ENCODE results near the gene EWSR1.

EWSR1 gene

DNA sequence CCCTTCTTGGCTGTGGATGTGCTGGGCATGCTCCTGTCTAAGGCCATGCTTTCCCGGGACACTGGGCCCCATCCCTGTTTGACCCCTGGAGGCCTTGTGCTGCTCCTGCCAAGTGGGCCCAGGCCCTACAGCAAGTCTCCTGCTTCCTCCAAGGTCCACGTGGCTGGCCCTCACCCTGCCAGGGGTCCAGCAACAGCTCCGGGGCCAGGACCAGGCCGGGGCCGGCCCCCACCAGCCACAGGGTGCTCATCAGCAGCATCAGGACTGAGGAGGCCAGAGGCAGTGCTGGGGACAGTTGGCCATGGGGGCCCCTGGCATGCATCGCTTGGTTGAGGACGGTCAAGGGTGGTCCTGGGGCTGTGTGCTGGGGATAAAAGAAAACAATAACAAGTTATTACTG is 2.8 kb upstream of the EWSR1 start:
- Histone ChIP-seq H4K8ac (ENCODE audit: low read depth, low read length) (no peak overlapping the region), H3K79me1 (ENCODE audit: low read length) (peaks cover 22% of the 10 kb centered on the region), H3K79me2 (ENCODE audit: control insufficient read depth, insufficient read depth, low read length, poor library complexity) (peaks cover 34% of the 10 kb centered on the region), H4K91ac (ENCODE audit: low read depth, low read length) (no peak overlapping the region), H3K36me3 (ENCODE audit: control insufficient read depth in 1 of 2, insufficient read depth in 2 of 2, low read length in 2 of 2) (peaks cover 23 to 30% of the 10 kb centered on the region in 2 experiments), H3K4ac (ENCODE audit: low read depth, low read length) (no peak overlapping the region), H2BK5ac (ENCODE audit: low read depth, low read length, poor library complexity) (no peak overlapping the region), H3K18ac (ENCODE audit: low read length) (no peak overlapping the region), H3K27ac (ENCODE audit: low read depth, low read length) (no peak overlapping the region), H3K4me2 (ENCODE audit: low read length) (no peak overlapping the region), H3K14ac (ENCODE audit: low read length) (no peak overlapping the region), H3K27me3 (ENCODE audit: insufficient read depth, low read length) (no peaks in the 10 kb centered on the region), H3K9me3 (ENCODE audit: insufficient read depth, low read depth, low read length) (no peaks in the 10 kb centered on the region), H3K9ac (ENCODE audit: low read length) (no peak overlapping the region), H4K12ac (ENCODE audit: low read depth, low read length) (no peak overlapping the region), H2BK12ac (ENCODE audit: low read length) (no peak overlapping the region), H2AFZ (ENCODE audit: insufficient read depth, low read length, poor library complexity) (no peak overlapping the region), H3K4me3 (ENCODE audit: low read depth, low read length) (no peak overlapping the region), H2AK5ac (ENCODE audit: low read length) (no peak overlapping the region), H3K23ac (ENCODE audit: low read length) (no peak overlapping the region), H2BK120ac (ENCODE audit: insufficient read depth, low read length, poor library complexity) (no peak overlapping the region), H3K4me1 (ENCODE audit: control insufficient read depth in 1 of 2, insufficient read depth in 2 of 2, low read length in 2 of 2) (peaks cover 9 to 14% of the 10 kb centered on the region in 2 experiments)
- WGBS (ENCODE audit: extremely low coverage, insufficient coverage, insufficient read length) = no CpG with 5 or more reads among the region's 7 CpGs
- no peak for DNase-seq

DNA sequence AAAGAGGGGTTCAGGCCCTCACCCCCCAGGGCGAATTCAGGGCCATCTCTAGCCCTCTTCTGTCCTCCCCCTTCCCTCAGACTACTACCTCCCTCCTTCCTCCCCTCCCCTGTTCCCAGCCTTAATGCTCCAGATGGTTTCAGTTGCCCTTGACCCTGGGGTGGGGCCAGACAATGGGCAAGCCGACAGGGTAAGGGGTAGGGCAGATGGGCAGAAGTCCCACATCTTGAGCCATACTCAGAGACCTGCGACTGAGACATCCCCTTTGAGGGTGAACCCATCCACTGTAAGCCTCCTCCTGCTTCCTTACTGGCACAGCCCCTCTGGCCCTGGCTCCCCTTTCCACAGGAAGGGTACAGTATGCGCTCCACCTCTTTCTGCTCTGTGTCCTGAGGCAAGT is 2.1 kb upstream of the EWSR1 start:
- no peak overlapping the region for H2AK5ac ChIP-seq (ENCODE audit: low read length)
- peaks cover 22% of the 10 kb centered on the region for H3K79me1 ChIP-seq (ENCODE audit: low read length)
- H4K91ac ChIP-seq (ENCODE audit: low read depth, low read length) = no peak overlapping the region
- no peak overlapping the region for H3K18ac ChIP-seq (ENCODE audit: low read length)
- H2BK12ac ChIP-seq (ENCODE audit: low read length) = no peak overlapping the region
- H3K9me3 ChIP-seq (ENCODE audit: insufficient read depth, low read depth, low read length) = no peaks in the 10 kb centered on the region
- H3K4ac ChIP-seq (ENCODE audit: low read depth, low read length) = no peak overlapping the region
- peaks cover 9 to 15% of the 10 kb centered on the region in 2 experiments for H3K4me1 ChIP-seq (ENCODE audit: control insufficient read depth in 1 of 2, insufficient read depth in 2 of 2, low read length in 2 of 2)
- H3K9ac ChIP-seq (ENCODE audit: low read length) = no peak overlapping the region
- H3K14ac ChIP-seq (ENCODE audit: low read length) = no peak overlapping the region
- WGBS (ENCODE audit: extremely low coverage, insufficient coverage, insufficient read length) = no CpG with 5 or more reads among the region's 4 CpGs
- peaks cover 17 to 24% of the 10 kb centered on the region in 2 experiments for H3K36me3 ChIP-seq (ENCODE audit: control insufficient read depth in 1 of 2, insufficient read depth in 2 of 2, low read length in 2 of 2)
- no peaks in the 10 kb centered on the region for H3K27me3 ChIP-seq (ENCODE audit: insufficient read depth, low read length)
- no peak overlapping the region for H2BK120ac ChIP-seq (ENCODE audit: insufficient read depth, low read length, poor library complexity)
- no peak overlapping the region for H2AFZ ChIP-seq (ENCODE audit: insufficient read depth, low read length, poor library complexity)
- H2BK5ac ChIP-seq (ENCODE audit: low read depth, low read length, poor library complexity) = no peak overlapping the region
- H4K8ac ChIP-seq (ENCODE audit: low read depth, low read length) = no peak overlapping the region
- DNase-seq = no peak
- peaks cover 36% of the 10 kb centered on the region for H3K79me2 ChIP-seq (ENCODE audit: control insufficient read depth, insufficient read depth, low read length, poor library complexity)
- no peak overlapping the region for H3K27ac ChIP-seq (ENCODE audit: low read depth, low read length)
- H3K4me3 ChIP-seq (ENCODE audit: low read depth, low read length) = no peak overlapping the region
- H3K23ac ChIP-seq (ENCODE audit: low read length) = no peak overlapping the region
- H3K4me2 ChIP-seq (ENCODE audit: low read length) = no peak overlapping the region
- H4K12ac ChIP-seq (ENCODE audit: low read depth, low read length) = no peak overlapping the region

DNA sequence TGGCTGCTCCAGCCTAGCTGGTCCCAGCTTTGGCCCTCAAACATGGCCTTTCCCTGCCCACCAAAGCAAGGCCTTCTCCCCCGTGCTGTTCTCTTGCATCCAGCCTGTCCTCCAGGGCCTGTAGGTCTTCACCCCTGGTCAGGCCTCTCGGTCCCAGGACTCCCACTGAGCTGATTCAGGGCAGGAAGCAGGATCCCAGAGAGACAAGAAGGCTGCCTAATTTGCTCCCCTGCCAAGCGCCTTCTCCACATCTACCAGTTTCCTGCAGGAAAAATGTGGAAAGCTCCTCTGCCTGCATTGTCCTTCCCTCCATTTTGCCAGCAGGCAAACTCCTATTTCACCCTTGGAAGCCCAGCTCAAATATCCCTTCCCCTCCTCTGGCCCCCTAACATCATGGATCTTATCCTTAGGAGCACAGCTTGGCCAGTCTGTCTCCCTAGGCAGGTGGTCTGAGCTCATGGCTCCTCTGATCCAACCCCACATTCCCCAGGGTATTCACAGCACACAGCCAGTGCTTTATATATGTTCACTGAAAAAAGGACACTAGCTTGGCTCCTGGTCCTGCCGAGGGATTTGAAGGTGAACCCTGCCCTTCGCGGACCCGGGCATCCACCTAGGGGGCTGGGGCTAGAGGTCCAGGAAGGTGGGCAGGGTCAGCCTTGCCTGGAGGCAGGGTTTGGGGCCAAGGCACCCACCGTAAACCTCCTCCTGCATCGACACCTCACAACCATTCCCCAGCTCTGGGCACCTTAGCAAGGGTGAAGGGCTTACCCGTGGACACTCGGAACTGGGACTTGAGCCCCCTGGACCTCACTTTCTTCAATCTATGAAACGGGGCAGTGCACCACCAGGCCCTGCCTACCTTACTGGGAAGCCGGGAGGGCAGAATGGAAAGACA is 1.3 kb upstream of the EWSR1 start:
- H3K4me1 ChIP-seq (ENCODE audit: control insufficient read depth in 1 of 2, insufficient read depth in 2 of 2, low read length in 2 of 2) = peaks cover 9 to 15% of the 10 kb centered on the region in 2 experiments
- H3K4me2 ChIP-seq (ENCODE audit: low read length) = peak overlapping the region; percentile 91
- peak overlapping the region; percentile 100 for H4K91ac ChIP-seq (ENCODE audit: low read depth, low read length)
- peak overlapping the region; percentile 100 for H2BK5ac ChIP-seq (ENCODE audit: low read depth, low read length, poor library complexity)
- H3K79me2 ChIP-seq (ENCODE audit: control insufficient read depth, insufficient read depth, low read length, poor library complexity) = peaks cover 37% of the 10 kb centered on the region
- no peak for DNase-seq
- peak overlapping the region; percentile 90 for H2AFZ ChIP-seq (ENCODE audit: insufficient read depth, low read length, poor library complexity)
- peak overlapping the region; percentile 77 for H3K9ac ChIP-seq (ENCODE audit: low read length)
- no peaks in the 10 kb centered on the region for H3K27me3 ChIP-seq (ENCODE audit: insufficient read depth, low read length)
- H3K9me3 ChIP-seq (ENCODE audit: insufficient read depth, low read depth, low read length) = no peaks in the 10 kb centered on the region
- H4K8ac ChIP-seq (ENCODE audit: low read depth, low read length) = peak overlapping the region; percentile 99
- H3K36me3 ChIP-seq (ENCODE audit: control insufficient read depth in 1 of 2, insufficient read depth in 2 of 2, low read length in 2 of 2) = peaks cover 17 to 22% of the 10 kb centered on the region in 2 experiments
- H2BK120ac ChIP-seq (ENCODE audit: insufficient read depth, low read length, poor library complexity) = peak overlapping the region; percentile 100
- no CpG with 5 or more reads among the region's 13 CpGs for WGBS (ENCODE audit: extremely low coverage, insufficient coverage, insufficient read length)
- peak overlapping the region; percentile 98 for H3K14ac ChIP-seq (ENCODE audit: low read length)
- H3K27ac ChIP-seq (ENCODE audit: low read depth, low read length) = no peak overlapping the region
- H2BK12ac ChIP-seq (ENCODE audit: low read length) = no peak overlapping the region
- H3K4me3 ChIP-seq (ENCODE audit: low read depth, low read length) = peak overlapping the region; percentile 90
- H3K4ac ChIP-seq (ENCODE audit: low read depth, low read length) = peak overlapping the region; percentile 98
- peak overlapping the region; percentile 97 for H4K12ac ChIP-seq (ENCODE audit: low read depth, low read length)
- H3K79me1 ChIP-seq (ENCODE audit: low read length) = peaks cover 22% of the 10 kb centered on the region
- H2AK5ac ChIP-seq (ENCODE audit: low read length) = peak overlapping the region; percentile 49
- H3K23ac ChIP-seq (ENCODE audit: low read length) = no peak overlapping the region
- peak overlapping the region; percentile 95 for H3K18ac ChIP-seq (ENCODE audit: low read length)

DNA sequence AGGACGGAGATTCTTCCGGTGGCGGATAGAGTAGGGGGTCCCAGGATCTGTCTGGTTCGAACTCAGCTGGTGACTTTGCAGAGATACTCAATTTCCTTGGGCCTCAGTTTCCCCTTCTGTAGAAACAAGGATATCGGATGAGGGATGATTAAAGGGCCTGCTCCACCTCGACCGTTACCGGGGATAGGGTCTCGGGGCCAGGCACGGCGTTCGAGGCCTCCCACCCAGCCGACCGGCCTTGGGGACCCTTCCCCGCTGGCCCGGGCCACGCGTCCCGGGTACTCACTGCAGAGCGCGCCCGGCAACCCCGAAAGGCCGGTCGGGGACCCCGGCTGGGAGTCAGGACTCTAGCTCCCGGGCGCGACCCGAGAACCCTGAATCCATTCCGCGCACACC is 608 bp upstream of the EWSR1 start:
- peak overlapping the region; percentile 95 for H3K18ac ChIP-seq (ENCODE audit: low read length)
- DNase-seq = no peak
- H4K91ac ChIP-seq (ENCODE audit: low read depth, low read length) = peak overlapping the region; percentile 100
- H2BK120ac ChIP-seq (ENCODE audit: insufficient read depth, low read length, poor library complexity) = peak overlapping the region; percentile 100
- H3K23ac ChIP-seq (ENCODE audit: low read length) = no peak overlapping the region
- H4K12ac ChIP-seq (ENCODE audit: low read depth, low read length) = peak overlapping the region; percentile 97
- H3K9me3 ChIP-seq (ENCODE audit: insufficient read depth, low read depth, low read length) = no peaks in the 10 kb centered on the region
- H3K36me3 ChIP-seq (ENCODE audit: control insufficient read depth in 1 of 2, insufficient read depth in 2 of 2, low read length in 2 of 2) = peaks cover 17 to 22% of the 10 kb centered on the region in 2 experiments
- peaks cover 22% of the 10 kb centered on the region for H3K79me1 ChIP-seq (ENCODE audit: low read length)
- H2BK12ac ChIP-seq (ENCODE audit: low read length) = no peak overlapping the region
- peak overlapping the region; percentile 90 for H3K4me3 ChIP-seq (ENCODE audit: low read depth, low read length)
- H3K4me1 ChIP-seq (ENCODE audit: control insufficient read depth in 1 of 2, insufficient read depth in 2 of 2, low read length in 2 of 2) = peaks cover 9 to 15% of the 10 kb centered on the region in 2 experiments
- peak overlapping the region; percentile 98 for H3K14ac ChIP-seq (ENCODE audit: low read length)
- peak overlapping the region; percentile 100 for H2BK5ac ChIP-seq (ENCODE audit: low read depth, low read length, poor library complexity)
- H2AK5ac ChIP-seq (ENCODE audit: low read length) = peak overlapping the region; percentile 98
- peak overlapping the region; percentile 98 for H3K4ac ChIP-seq (ENCODE audit: low read depth, low read length)
- peak overlapping the region; percentile 97 for H3K27ac ChIP-seq (ENCODE audit: low read depth, low read length)
- peak overlapping the region; percentile 99 for H4K8ac ChIP-seq (ENCODE audit: low read depth, low read length)
- peak overlapping the region; percentile 90 for H2AFZ ChIP-seq (ENCODE audit: insufficient read depth, low read length, poor library complexity)
- H3K9ac ChIP-seq (ENCODE audit: low read length) = peak overlapping the region; percentile 77
- peaks cover 37% of the 10 kb centered on the region for H3K79me2 ChIP-seq (ENCODE audit: control insufficient read depth, insufficient read depth, low read length, poor library complexity)
- H3K27me3 ChIP-seq (ENCODE audit: insufficient read depth, low read length) = no peaks in the 10 kb centered on the region
- peak overlapping the region; percentile 91 for H3K4me2 ChIP-seq (ENCODE audit: low read length)
- no CpG with 5 or more reads among the region's 32 CpGs for WGBS (ENCODE audit: extremely low coverage, insufficient coverage, insufficient read length)
